NT2/D1 (cell line): ENCODE data around the gene MGLL.

Experiments used
- DNase-seq: peaks from one replicate; pipeline ENCODE4 v3.0.0-alpha.2; 2011; ENCODE audit warnings: low read depth, low spot score
- H3K27me3 ChIP-seq: 2 replicates; pipeline ENCODE4 v1.6.0; 2011; ENCODE audit warnings: mild to moderate bottlenecking; ENCODE audit not compliant: insufficient read length, insufficient read depth
- H3K36me3 ChIP-seq: 2 replicates; pipeline ENCODE4 v1.6.1; 2011; ENCODE audit warnings: mild to moderate bottlenecking, low read length, mixed read lengths; ENCODE audit not compliant: insufficient read depth, insufficient read length
- H3K4me1 ChIP-seq: 2 replicates; pipeline ENCODE4 v1.5.1; 2011; ENCODE audit not compliant: insufficient read depth, insufficient read length
- H3K4me3 ChIP-seq: 2 replicates; pipeline ENCODE4 v1.5.1; 2011; ENCODE audit warnings: low read depth; ENCODE audit not compliant: insufficient read length
- H3K9ac ChIP-seq: 2 replicates; pipeline ENCODE4 v1.6.0; 2011; ENCODE audit warnings: low read depth; ENCODE audit not compliant: insufficient read length
- H3K9me3 ChIP-seq: 2 replicates; pipeline ENCODE4 v1.5.1; 2011; ENCODE audit warnings: mild to moderate bottlenecking, low read length; ENCODE audit not compliant: insufficient read depth
- SUZ12 ChIP-seq: IDR thresholded peaks from 2 replicates; pipeline ENCODE4 v1.6.1; 2011; ENCODE audit not compliant: insufficient read length, insufficient read depth; ENCODE audit errors: extremely low read depth
- YY1 ChIP-seq: IDR thresholded peaks from 2 replicates; pipeline ENCODE4 v1.6.1; 2011; ENCODE audit not compliant: insufficient read length, insufficient read depth
- ZNF274 ChIP-seq: IDR thresholded peaks from 2 replicates; pipeline ENCODE4 v1.6.1; 2011; ENCODE audit warnings: mild to moderate bottlenecking, low read depth, low read length

Gene MGLL

DNA sequence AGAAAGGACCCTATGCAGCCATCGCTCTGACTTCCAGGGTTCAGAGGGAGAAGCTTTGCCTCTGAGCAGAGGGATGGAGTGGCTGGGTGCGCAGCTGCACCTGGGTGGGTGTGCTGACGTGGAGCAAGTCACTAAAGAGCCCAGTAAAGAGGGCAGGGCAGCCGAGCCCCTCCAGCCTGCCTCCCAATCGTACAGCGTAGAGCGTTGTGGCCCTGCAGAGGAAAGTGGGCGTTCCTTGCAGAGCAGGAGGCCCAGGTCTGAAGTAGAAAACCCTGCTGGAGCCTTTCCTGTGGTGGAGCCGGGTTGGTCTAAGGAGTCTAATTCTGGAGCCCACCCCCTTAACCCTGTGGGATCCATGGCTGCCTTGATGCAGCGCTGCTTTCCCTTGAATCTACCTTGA is 88.5 kb downstream of the MGLL start:
- no peak for DNase-seq
- H3K4me3 ChIP-seq, result no peak overlapping the region
- no peak overlapping the region for H3K9ac ChIP-seq
- peaks cover 35% of the 10 kb centered on the region for H3K27me3 ChIP-seq
- peaks cover 24% of the 10 kb centered on the region for H3K4me1 ChIP-seq
- no peaks in the 10 kb centered on the region for H3K9me3 ChIP-seq
- no peaks in the 10 kb centered on the region for H3K36me3 ChIP-seq
- TF ChIP-seq SUZ12, result no peak
- no peak for TF ChIP-seq ZNF274
- TF ChIP-seq YY1, result no peak

DNA sequence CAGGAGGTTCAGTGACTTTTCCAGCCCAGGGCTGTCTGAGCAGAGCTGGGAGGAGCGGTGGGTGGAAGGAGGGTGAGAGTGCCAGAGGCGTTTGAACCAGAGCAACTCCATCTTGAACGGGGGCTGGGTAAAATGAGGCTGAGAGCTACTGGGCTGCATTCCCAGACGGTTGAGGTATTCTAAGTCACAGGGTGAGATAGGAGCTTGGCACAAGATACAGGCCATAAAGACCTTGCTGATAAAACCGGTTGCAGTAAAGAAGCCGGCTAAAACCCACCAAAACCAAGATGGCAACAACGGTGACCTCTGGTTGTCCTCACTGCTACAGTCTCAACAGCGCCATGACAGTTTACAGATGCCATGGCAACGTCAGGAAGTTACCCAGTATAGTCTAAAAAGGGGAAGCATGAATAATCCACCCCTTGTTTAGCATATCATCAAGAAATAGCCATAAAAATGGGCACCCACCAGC is 89.4 kb downstream of the MGLL start:
- Histone ChIP-seq H3K9me3 (no peaks in the 10 kb centered on the region), H3K27me3 (peaks cover 35% of the 10 kb centered on the region), H3K4me1 (peaks cover 20% of the 10 kb centered on the region), H3K36me3 (no peaks in the 10 kb centered on the region), H3K4me3 (no peak overlapping the region), H3K9ac (no peak overlapping the region)
- TF ChIP-seq ZNF274, result no peak
- TF ChIP-seq YY1, result no peak
- no peak for TF ChIP-seq SUZ12
- DNase-seq, result no peak

DNA sequence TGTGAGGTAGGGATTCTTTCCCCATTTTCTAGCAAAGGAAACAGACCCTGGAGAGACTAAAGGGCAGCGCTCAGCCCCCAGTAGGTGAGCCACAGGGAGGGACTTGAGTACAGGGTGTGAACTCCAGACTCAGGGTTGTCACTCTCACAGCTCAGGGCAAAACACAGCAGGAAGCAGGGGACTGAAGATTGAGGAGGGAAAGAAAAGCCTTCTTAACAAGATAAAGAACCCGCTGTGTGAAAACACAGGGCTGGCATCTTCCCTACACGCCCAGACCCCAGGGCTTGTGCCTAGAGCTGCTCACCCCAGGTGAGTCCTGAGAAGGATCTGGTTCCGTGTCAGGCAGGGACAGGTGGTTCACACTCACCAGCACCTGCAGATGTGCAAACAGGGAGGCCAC is 90.0 kb downstream of the MGLL start:
- Histone ChIP-seq H3K9ac (no peak overlapping the region), H3K36me3 (no peaks in the 10 kb centered on the region), H3K4me1 (peaks cover 20% of the 10 kb centered on the region), H3K27me3 (peaks cover 35% of the 10 kb centered on the region), H3K4me3 (no peak overlapping the region), H3K9me3 (no peaks in the 10 kb centered on the region)
- TF ChIP-seq YY1 (no peak), ZNF274 (no peak), SUZ12 (no peak)
- peak; percentile 85 for DNase-seq

DNA sequence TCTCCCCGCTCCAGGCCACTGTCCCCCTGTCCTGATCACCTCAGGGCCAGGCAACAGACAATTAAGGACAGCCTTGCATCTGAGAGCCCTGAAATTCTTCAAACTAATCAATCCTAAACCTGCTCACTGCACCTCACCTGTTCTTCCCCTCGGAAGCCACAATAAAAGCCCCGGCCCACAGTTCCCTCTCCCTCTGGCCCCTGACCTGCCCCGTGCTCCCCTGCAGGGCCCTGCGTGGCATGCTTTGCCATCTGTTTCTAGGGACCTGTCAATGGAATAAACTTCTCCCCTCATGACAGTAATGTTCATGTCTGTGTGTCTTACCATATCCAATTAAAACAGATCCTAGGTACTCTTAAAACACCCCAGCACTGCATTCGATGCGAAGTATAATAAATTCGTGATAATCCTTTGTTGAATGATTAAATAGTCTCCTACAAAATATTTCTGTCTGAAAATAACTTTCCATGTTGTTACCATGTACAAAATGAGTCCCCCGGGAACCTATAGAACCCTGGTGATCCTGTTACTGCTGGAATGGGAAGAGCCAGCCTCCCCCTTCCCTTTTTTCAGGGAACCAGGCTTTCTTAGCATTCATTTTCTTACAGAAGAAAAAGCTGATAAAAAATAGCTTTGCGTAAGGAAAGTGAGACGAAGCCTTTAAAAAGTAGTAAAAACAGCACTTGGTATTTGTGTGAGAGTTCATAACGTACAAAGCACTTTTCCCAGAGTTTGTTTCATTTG is 90.6 kb downstream of the MGLL start:
- Histone ChIP-seq H3K9ac (no peak overlapping the region), H3K4me3 (no peak overlapping the region), H3K9me3 (no peaks in the 10 kb centered on the region), H3K4me1 (peaks cover 20% of the 10 kb centered on the region), H3K36me3 (no peaks in the 10 kb centered on the region), H3K27me3 (peaks cover 35% of the 10 kb centered on the region)
- TF ChIP-seq ZNF274 (no peak), SUZ12 (no peak), YY1 (no peak)
- no peak for DNase-seq

DNA sequence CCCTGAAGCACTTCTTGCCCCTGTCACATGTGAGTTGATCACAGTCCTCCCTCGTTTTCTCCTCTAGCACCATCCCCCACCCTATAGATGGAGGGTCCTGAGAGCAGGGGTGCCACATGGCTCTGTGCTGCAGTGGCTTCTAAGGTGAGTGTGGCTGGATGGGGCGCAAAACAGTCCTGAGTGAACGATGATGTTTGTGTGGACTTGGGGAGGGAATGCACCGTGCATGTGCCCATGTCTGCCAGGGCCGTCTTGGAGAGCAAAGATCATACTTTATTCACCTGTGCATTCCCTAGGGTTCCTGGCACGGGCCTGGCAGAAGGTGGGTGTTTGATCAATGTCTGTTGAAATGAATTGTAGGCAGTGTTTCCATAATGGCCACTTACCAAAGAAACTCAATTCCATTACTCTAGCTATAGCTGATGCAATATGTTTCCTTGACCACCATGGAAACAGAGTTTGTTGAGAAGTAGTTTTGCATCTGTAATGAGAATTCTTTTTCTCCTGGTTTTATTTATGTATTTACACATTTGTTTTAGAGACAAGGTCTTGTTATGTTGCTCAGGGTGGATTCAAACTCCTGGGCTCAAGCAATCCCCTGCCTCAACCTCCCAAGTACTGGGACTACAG is 91.5 kb downstream of the MGLL start:
- H3K4me1 ChIP-seq, result peaks cover 20% of the 10 kb centered on the region
- DNase-seq, result no peak
- peaks cover 35% of the 10 kb centered on the region for H3K27me3 ChIP-seq
- H3K4me3 ChIP-seq, result no peak overlapping the region
- H3K9me3 ChIP-seq, result no peaks in the 10 kb centered on the region
- H3K9ac ChIP-seq, result no peak overlapping the region
- no peaks in the 10 kb centered on the region for H3K36me3 ChIP-seq
- TF ChIP-seq SUZ12, result no peak
- no peak for TF ChIP-seq YY1
- no peak for TF ChIP-seq ZNF274

DNA sequence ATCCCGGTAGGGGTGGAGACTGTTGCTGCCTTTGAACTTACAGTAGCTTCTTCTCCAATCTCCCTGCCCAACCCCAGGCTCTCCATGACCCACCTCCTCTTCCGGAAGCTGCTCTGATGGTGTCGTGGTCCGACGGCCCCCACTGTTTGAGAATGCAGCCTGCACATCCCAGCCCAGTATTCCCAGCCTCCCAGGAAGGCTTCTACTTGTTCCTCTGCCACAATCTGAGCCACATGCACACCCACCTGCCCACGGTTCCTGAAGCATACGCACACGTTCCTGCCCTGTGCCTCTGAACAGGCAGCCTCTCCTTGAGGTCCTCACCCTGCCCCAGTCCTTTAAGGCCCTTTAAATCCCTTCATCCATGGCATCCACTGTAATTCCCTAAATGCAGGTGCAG is 92.1 kb downstream of the MGLL start:
- Histone ChIP-seq H3K36me3 (no peaks in the 10 kb centered on the region), H3K4me1 (peaks cover 20% of the 10 kb centered on the region), H3K9me3 (no peaks in the 10 kb centered on the region), H3K27me3 (peaks cover 35% of the 10 kb centered on the region), H3K9ac (no peak overlapping the region), H3K4me3 (no peak overlapping the region)
- no peak for DNase-seq
- TF ChIP-seq ZNF274 (no peak), YY1 (no peak), SUZ12 (no peak)

DNA sequence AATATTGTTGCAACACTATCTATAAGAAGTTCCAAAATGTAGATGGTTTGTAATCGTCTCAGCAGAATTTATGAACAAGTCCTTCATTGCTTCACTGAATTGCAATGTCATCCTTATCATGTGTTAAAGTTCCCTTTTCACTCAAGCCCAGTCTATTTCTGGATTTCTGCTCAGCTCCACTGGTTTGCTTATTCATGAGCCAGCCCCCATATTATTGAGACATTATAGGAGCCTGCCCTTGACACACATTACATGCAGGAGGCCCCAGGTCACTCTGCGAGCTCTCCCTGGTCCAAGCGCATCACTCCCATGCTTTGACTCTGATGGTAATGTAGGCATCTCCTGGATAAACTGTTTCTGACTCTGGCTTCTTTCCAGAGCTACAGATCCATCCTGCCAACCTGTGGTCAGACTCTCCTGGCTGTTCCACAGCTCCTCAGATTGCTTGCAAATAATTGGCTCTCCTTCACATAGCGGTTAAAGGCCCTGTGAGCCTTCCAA is 92.7 kb downstream of the MGLL start:
- no peak for DNase-seq
- H3K36me3 ChIP-seq, result no peaks in the 10 kb centered on the region
- peaks cover 36% of the 10 kb centered on the region for H3K27me3 ChIP-seq
- H3K9ac ChIP-seq, result no peak overlapping the region
- no peak overlapping the region for H3K4me3 ChIP-seq
- H3K4me1 ChIP-seq, result peaks cover 20% of the 10 kb centered on the region
- no peaks in the 10 kb centered on the region for H3K9me3 ChIP-seq
- no peak for TF ChIP-seq YY1
- no peak for TF ChIP-seq SUZ12
- no peak for TF ChIP-seq ZNF274
